Measurements from ENCODE around the gene DAB2IP. TPM values are rescaled to one million over a fixed set of nuclear protein-coding genes. Genes with fewer than 3 reads are reported as not detected.

The DAB2IP gene
- total RNA-seq, 2 donors from 2014 or later, result 38.0 to 47.0 TPM

GRCh38 chr9:121684381-121685145 lies 33.1 kb downstream of the DAB2IP start:
- H3K27ac ChIP-seq, result peak overlapping the region in 1 of 2 donors; percentile 2

GRCh38 chr9:121685146-121685794 lies 33.8 kb downstream of the DAB2IP start:
- no peak for TF ChIP-seq CTCF (IDR thresholded peaks at IDR 0.05)
- Histone ChIP-seq H3K27ac (no peak overlapping the region), H3K9me3 (no peaks in the 10 kb centered on the region), H3K4me3 (no peak overlapping the region), H3K36me3 (peaks cover 9% of the 10 kb centered on the region), H3K4me1 (peaks cover 0 to 33% of the 10 kb centered on the region in 2 donors), H3K27me3 (no peaks in the 10 kb centered on the region)
- no peak for DNase-seq (ENCODE audit: low spot score)

More at GRCh38 chr9:121684381-121685145, 33.1 kb downstream of the DAB2IP start:
- peaks cover 16% of the 10 kb centered on the region for H3K36me3 ChIP-seq
- H3K4me1 ChIP-seq, result peaks cover 0 to 26% of the 10 kb centered on the region in 2 donors
- no peaks in the 10 kb centered on the region for H3K27me3 ChIP-seq
- H3K4me3 ChIP-seq, result no peak overlapping the region
- no peak for DNase-seq (ENCODE audit: low spot score)
- no peaks in the 10 kb centered on the region for H3K9me3 ChIP-seq
- TF ChIP-seq CTCF (IDR thresholded peaks at IDR 0.05), result peak; percentile 35 to 70

GRCh38 chr9:121685795-121686377 lies 34.5 kb downstream of the DAB2IP start:
- no peak for TF ChIP-seq CTCF (IDR thresholded peaks at IDR 0.05)
- Histone ChIP-seq H3K27ac (no peak overlapping the region), H3K4me3 (no peak overlapping the region), H3K36me3 (peaks cover 6% of the 10 kb centered on the region), H3K27me3 (no peaks in the 10 kb centered on the region), H3K9me3 (no peaks in the 10 kb centered on the region), H3K4me1 (peaks cover 0 to 39% of the 10 kb centered on the region in 2 donors)
- DNase-seq (ENCODE audit: low spot score), result no peak

GRCh38 chr9:121686930-121687541 lies 35.6 kb downstream of the DAB2IP start:
- Histone ChIP-seq H3K4me3 (no peak overlapping the region), H3K9me3 (no peaks in the 10 kb centered on the region), H3K27ac (peak overlapping the region; percentile 39 to 51), H3K36me3 (no peaks in the 10 kb centered on the region), H3K27me3 (no peaks in the 10 kb centered on the region), H3K4me1 (peaks cover 0 to 49% of the 10 kb centered on the region in 2 donors)
- DNase-seq (ENCODE audit: low spot score), result peak; percentile 84
- TF ChIP-seq CTCF (IDR thresholded peaks at IDR 0.05), result peak; percentile 59 to 89

- no peak for DNase-seq (ENCODE audit: low spot score)
- no peaks in the 10 kb centered on the region for H3K36me3 ChIP-seq
- H3K4me1 ChIP-seq, result peaks cover 0 to 54% of the 10 kb centered on the region in 2 donors
- no peaks in the 10 kb centered on the region for H3K27me3 ChIP-seq
- no peak overlapping the region for H3K4me3 ChIP-seq
- H3K9me3 ChIP-seq, result no peaks in the 10 kb centered on the region
- no peak overlapping the region for H3K27ac ChIP-seq
- TF ChIP-seq CTCF (IDR thresholded peaks at IDR 0.05), result no peak
Measured at GRCh38 chr9:121688146-121688680, 36.8 kb downstream of the DAB2IP start.

Measured in right atrium auricular region (tissue), 2 donors.